Adrenal gland (tissue), 5 donors: ENCODE measurements around the gene TRAPPC2L.

Experiments used
- CTCF ChIP-seq, 6 experiments: fragments of 450-650 bp in 4 of 6; fragments of 200-600 bp in 2 of 6; sonication (generic) in 1 of 6; IDR thresholded peaks; 1 replicate in 5 of 6; 2 replicates in 1 of 6; pipeline versions ENCODE4 v1.5.1 to v1.8.0; 2016 to 2021; ENCODE audit warnings: antibody characterized with exemption in 6 of 6, mild to moderate bottlenecking in 2 of 6, moderate library complexity in 1 of 6
- POLR2A ChIP-seq, 2 donors: fragments of 450-650 bp; IDR thresholded peaks; one replicate each; pipeline ENCODE4 v1.6.1; 2017; ENCODE audit warnings: antibody characterized with exemption in 2 of 2, mild to moderate bottlenecking in 2 of 2, moderate library complexity in 1 of 2
- donor health status: DM: no; HTN: no; CAD: no.

- TF ChIP-seq CTCF (IDR thresholded peaks at IDR 0.05), result no peak
- TF ChIP-seq POLR2A (IDR thresholded peaks at IDR 0.05), result no peak
Measured at GRCh38 chr16:88824256-88825077, 32.5 kb upstream of the TRAPPC2L start.
